ENCODE data around the gene SLFN12. TPM values are rescaled to one million over a fixed set of nuclear protein-coding genes. Genes with fewer than 3 reads are reported as not detected.

SLFN12 gene
- total RNA-seq = 19.9 and 25.6 TPM in 2 replicates

GRCh38 chr17:35432176-35433074 is at the start of gene SLFN12:
SLFN12 (minus strand) TSS chr17:35432500; CDS start chr17:35423028, 9,472 bp downstream.
- H3K4me2 ChIP-seq (ENCODE audit: insufficient read depth, low read length) = peak within 1 kb of the TSS; percentile 86
- H3K27me3 ChIP-seq (ENCODE audit: insufficient read depth, low read length) = no peaks in the 10 kb centered on the region
- peaks cover 15% of the 10 kb centered on the region for H3K4me1 ChIP-seq (ENCODE audit: insufficient read depth, low read length)
- H3K27ac ChIP-seq (ENCODE audit: low read depth, low read length) = peak within 1 kb of the TSS; percentile 86
- no peaks in the 10 kb centered on the region for H3K36me3 ChIP-seq (ENCODE audit: insufficient read depth, low read length)
- H4K20me1 ChIP-seq (ENCODE audit: insufficient read depth, low read length) = peaks cover 4% of the 10 kb centered on the region
- peaks cover 43% of the 10 kb centered on the region for H3K79me2 ChIP-seq (ENCODE audit: insufficient read depth, low read length)
- DNase-seq (ENCODE audit: insufficient read length, low spot score, missing footprints) = peak; percentile 82
- peak within 1 kb of the TSS; percentile 76 for H3K4me3 ChIP-seq (ENCODE audit: insufficient read depth, low read length)
- TF ChIP-seq CTCF (IDR thresholded peaks at IDR 0.05; ENCODE audit: extremely low read depth, low read depth, low read length) = no peak
- H2AFZ ChIP-seq (ENCODE audit: low read length) = peak within 1 kb of the TSS; percentile 69
- H3K9me3 ChIP-seq (ENCODE audit: low read depth, low read length) = no peaks in the 10 kb centered on the region

- H3K4me1 ChIP-seq (ENCODE audit: insufficient read depth, low read length) = no peaks in the 10 kb centered on the region
- H3K9me3 ChIP-seq (ENCODE audit: low read depth, low read length) = no peaks in the 10 kb centered on the region
- no peaks in the 10 kb centered on the region for H3K79me2 ChIP-seq (ENCODE audit: insufficient read depth, low read length)
- no peaks in the 10 kb centered on the region for H3K36me3 ChIP-seq (ENCODE audit: insufficient read depth, low read length)
- no peak overlapping the region for H3K27ac ChIP-seq (ENCODE audit: low read depth, low read length)
- no peak overlapping the region for H3K4me2 ChIP-seq (ENCODE audit: insufficient read depth, low read length)
- peaks cover 14% of the 10 kb centered on the region for H3K27me3 ChIP-seq (ENCODE audit: insufficient read depth, low read length)
- no peak overlapping the region for H2AFZ ChIP-seq (ENCODE audit: low read length)
- no peak overlapping the region for H3K4me3 ChIP-seq (ENCODE audit: insufficient read depth, low read length)
- DNase-seq (ENCODE audit: insufficient read length, low spot score, missing footprints) = no peak
- no peaks in the 10 kb centered on the region for H4K20me1 ChIP-seq (ENCODE audit: insufficient read depth, low read length)
- no peak for TF ChIP-seq CTCF (IDR thresholded peaks at IDR 0.05; ENCODE audit: extremely low read depth, low read depth, low read length)
These were observed 47.0 kb upstream of the SLFN12 start for GRCh38 chr17:35479271-35479670.

- H2AFZ ChIP-seq (ENCODE audit: low read length) = no peak overlapping the region
- H3K4me1 ChIP-seq (ENCODE audit: insufficient read depth, low read length) = no peaks in the 10 kb centered on the region
- H3K27ac ChIP-seq (ENCODE audit: low read depth, low read length) = no peak overlapping the region
- DNase-seq (ENCODE audit: insufficient read length, low spot score, missing footprints) = no peak
- no peaks in the 10 kb centered on the region for H3K79me2 ChIP-seq (ENCODE audit: insufficient read depth, low read length)
- no peaks in the 10 kb centered on the region for H4K20me1 ChIP-seq (ENCODE audit: insufficient read depth, low read length)
- no peak overlapping the region for H3K4me2 ChIP-seq (ENCODE audit: insufficient read depth, low read length)
- H3K36me3 ChIP-seq (ENCODE audit: insufficient read depth, low read length) = no peaks in the 10 kb centered on the region
- no peak overlapping the region for H3K4me3 ChIP-seq (ENCODE audit: insufficient read depth, low read length)
- H3K9me3 ChIP-seq (ENCODE audit: low read depth, low read length) = no peaks in the 10 kb centered on the region
- no peak for TF ChIP-seq CTCF (IDR thresholded peaks at IDR 0.05; ENCODE audit: extremely low read depth, low read depth, low read length)
- H3K27me3 ChIP-seq (ENCODE audit: insufficient read depth, low read length) = peaks cover 14% of the 10 kb centered on the region
These were observed 44.9 kb upstream of the SLFN12 start for GRCh38 chr17:35477248-35477647.

- Histone ChIP-seq H4K20me1 (ENCODE audit: insufficient read depth, low read length) (no peaks in the 10 kb centered on the region), H3K4me1 (ENCODE audit: insufficient read depth, low read length) (no peaks in the 10 kb centered on the region), H3K27me3 (ENCODE audit: insufficient read depth, low read length) (peaks cover 14% of the 10 kb centered on the region), H3K4me2 (ENCODE audit: insufficient read depth, low read length) (no peak overlapping the region), H2AFZ (ENCODE audit: low read length) (no peak overlapping the region), H3K79me2 (ENCODE audit: insufficient read depth, low read length) (no peaks in the 10 kb centered on the region), H3K27ac (ENCODE audit: low read depth, low read length) (no peak overlapping the region), H3K9me3 (ENCODE audit: low read depth, low read length) (no peaks in the 10 kb centered on the region), H3K4me3 (ENCODE audit: insufficient read depth, low read length) (no peak overlapping the region), H3K36me3 (ENCODE audit: insufficient read depth, low read length) (no peaks in the 10 kb centered on the region)
- no peak for DNase-seq (ENCODE audit: insufficient read length, low spot score, missing footprints)
- TF ChIP-seq CTCF (IDR thresholded peaks at IDR 0.05; ENCODE audit: extremely low read depth, low read depth, low read length) = no peak
These were observed 44.1 kb upstream of the SLFN12 start for GRCh38 chr17:35476283-35476820.
